GM12878 (cell line): ENCODE results near the gene GAD2. TPM values are rescaled to one million over a fixed set of nuclear protein-coding genes. Genes with fewer than 3 reads are reported as not detected.

Experiments
- ATAC-seq: fragments of 200-7000 bp; cut with Tn5 transposase; 3 replicates; pipeline ENCODE4 v1.9.1; 2020; ENCODE audit warnings: mild to moderate bottlenecking, moderate library complexity
- BruUV-seq: library from RNA; stranded (reverse); fragments of 400-500 nt; replicated peaks from 2 replicates; lab custom pipeline; 2021; lab: Mats Ljungman, UMichigan
- CTCF ChIA-PET: fragments of 300-600 bp; sonication (Branson Sonifier 250); formaldehyde crosslinking; extraction: SDS; loops from one replicate; lab custom pipeline; 2021; ENCODE audit warnings: inconsistent platforms; lab: Yijun Ruan, JAX
- POLR2A ChIA-PET: fragments of 350-600 bp; formaldehyde crosslinking; extraction: SDS; loops from one replicate; lab custom pipeline; 2021; ENCODE audit warnings: inconsistent platforms; lab: Charles Lee
- RAD21 ChIA-PET: fragments of 300-600 bp; sonication (Branson Sonifier 250); formaldehyde crosslinking; loops from one replicate; lab custom pipeline; 2023; ENCODE audit warnings: antibody characterized with exemption; ENCODE audit not compliant: unreplicated experiment; lab: Charles Lee
- SMC1A ChIA-PET: fragments of 300-600 bp; sonication (Branson Sonifier 250); formaldehyde crosslinking; loops from one replicate; lab custom pipeline; 2023; ENCODE audit not compliant: unreplicated experiment, uncharacterized antibody; lab: Charles Lee
- DNase-seq: peaks from one replicate; pipeline ENCODE4 v3.0.0-alpha.2; 2011; ENCODE audit warnings: low read depth, low spot score
- FAIRE-seq: peaks from 3 replicates; lab custom pipeline; 2011; peaks lifted over from hg19 to GRCh38; lab: Jason Lieb, UNC
- H2AFZ ChIP-seq: 2 replicates; pipeline ENCODE4 v1.6.0; 2011; ENCODE audit warnings: low read depth, low read length, control low read depth; ENCODE audit not compliant: control insufficient read depth
- H3K27ac ChIP-seq: 2 replicates; pipeline ENCODE4 v1.5.1; 2011; ENCODE audit warnings: control low read depth; ENCODE audit not compliant: control insufficient read depth, insufficient read depth
- H3K27me3 ChIP-seq, 2 experiments: replicated peaks in 1 of 2; 2 replicates each; pipeline versions ENCODE4 v1.6.0 to v1.6.1; 2011; ENCODE audit warnings: low read length in 1 of 2; ENCODE audit not compliant: control insufficient read depth in 2 of 2, insufficient read depth in 2 of 2
- H3K36me3 ChIP-seq, 2 experiments: 2 replicates each; pipeline ENCODE4 v1.5.1; 2011; ENCODE audit warnings: low read length in 1 of 2; ENCODE audit not compliant: control insufficient read depth in 2 of 2, insufficient read depth in 2 of 2
- H3K4me1 ChIP-seq: 2 replicates; pipeline ENCODE4 v1.6.1; 2011; ENCODE audit warnings: mild to moderate bottlenecking, low read length, moderate library complexity, mixed read lengths; ENCODE audit not compliant: control insufficient read depth, insufficient read depth
- H3K4me2 ChIP-seq: 2 replicates; pipeline ENCODE4 v1.6.0; 2011; ENCODE audit warnings: control low read depth; ENCODE audit not compliant: control insufficient read depth, insufficient read depth
- H3K4me3 ChIP-seq: fragments of 200-600 bp; sonication (generic); 2 replicates; pipeline ENCODE4 v1.5.1; 2016
- H3K79me2 ChIP-seq: 2 replicates; pipeline ENCODE4 v1.6.0; 2011; ENCODE audit warnings: low read length; ENCODE audit not compliant: control insufficient read depth, insufficient read depth
- H3K9ac ChIP-seq: 2 replicates; pipeline ENCODE4 v1.8.0; 2011; ENCODE audit warnings: low read length, control low read depth, mixed read lengths; ENCODE audit not compliant: control insufficient read depth, insufficient read depth
- H3K9me3 ChIP-seq: replicated peaks from 3 replicates; pipeline ENCODE4 v1.5.1; 2011; ENCODE audit warnings: mild to moderate bottlenecking, low read length; ENCODE audit not compliant: control insufficient read depth, insufficient read depth
- H4K20me1 ChIP-seq: 2 replicates; pipeline ENCODE4 v1.6.0; 2011; ENCODE audit not compliant: control insufficient read depth, insufficient read depth
- BCLAF1 ChIP-seq: fragments of 450-650 bp; IDR thresholded peaks from 2 replicates; pipeline ENCODE4 v1.6.1; 2017; ENCODE audit warnings: antibody characterized with exemption, mild to moderate bottlenecking, moderate library complexity
- CHD4 ChIP-seq: fragments of 200-600 bp; sonication (generic); IDR thresholded peaks from 2 replicates; pipeline ENCODE4 v1.6.1; 2016; ENCODE audit warnings: mild to moderate bottlenecking
- EGR1 ChIP-seq, 2 experiments: IDR thresholded peaks; 1 replicate in 1 of 2; 2 replicates in 1 of 2; pipeline ENCODE4 v1.6.1; 2011 to 2012; ENCODE audit warnings: low read depth in 2 of 2, low read length in 2 of 2, borderline replicate concordance in 1 of 2, mild to moderate bottlenecking in 1 of 2, moderate library complexity in 1 of 2
- MAX ChIP-seq: IDR thresholded peaks from 2 replicates; pipeline ENCODE4 v1.6.1; 2012; ENCODE audit warnings: low read depth, low read length, improper control_type of control experiment
- MEF2B ChIP-seq: fragments of 450-650 bp; IDR thresholded peaks from 2 replicates; pipeline ENCODE4 v1.6.1; 2018; ENCODE audit warnings: mild to moderate bottlenecking, moderate library complexity; ENCODE audit not compliant: partially characterized antibody, poor library complexity, severe bottlenecking
- MYC ChIP-seq: IDR thresholded peaks from 2 replicates; pipeline ENCODE4 v1.6.1; 2011; ENCODE audit warnings: mild to moderate bottlenecking, low read length, moderate library complexity, inconsistent platforms; ENCODE audit not compliant: insufficient read depth, insufficient replicate concordance, insufficient read length, severe bottlenecking
- RB1 ChIP-seq: fragments of 450-650 bp; formaldehyde crosslinking; IDR thresholded peaks from 2 replicates; pipeline ENCODE4 v1.6.1; 2017; ENCODE audit warnings: mild to moderate bottlenecking, borderline replicate concordance
- RELA ChIP-seq: fragments of 450-650 bp; IDR thresholded peaks from 2 replicates; pipeline ENCODE4 v1.8.0; 2014; ENCODE audit warnings: borderline replicate concordance; ENCODE audit not compliant: partially characterized antibody
- SMARCA5 ChIP-seq: fragments of 450-650 bp; IDR thresholded peaks from 2 replicates; pipeline ENCODE4 v1.6.1; 2017; ENCODE audit warnings: mild to moderate bottlenecking
- WGBS: methylation state at CpG from one replicate; pipeline ENCODE4 v1.1.6; 2016; ENCODE audit warnings: low lambda C conversion rate; ENCODE audit not compliant: insufficient replicate concordance, insufficient coverage; ENCODE audit errors: missing lambda C conversion rate; 5-methylcytosine and 5-hydroxymethylcytosine counted together
- in situ Hi-C: fragments of 300-500 bp; cut with MboI; formaldehyde crosslinking; loops from 9 replicates; pipeline ENCODE4 v1.14.3; 2018; ENCODE audit warnings: mixed read lengths
- intact Hi-C: fragments of 100-400 bp; cut with micrococcal nuclease; formaldehyde crosslinking; loops from one replicate; pipeline ENCODE4 v1.14.2; 2022; ENCODE audit not compliant: unreplicated experiment
- polyA plus RNA-seq, 11 experiments: library from polyadenylated mRNA; depleted of rRNA in 4 of 11; unstranded in 6 of 11; stranded (reverse) in 5 of 11; fragments of >200 nt; fragmentation: Nextera tagmentation in 4 of 11; fragmentation: Illumina TruSeq in 1 of 11; extraction: Ambion mirVana in 4 of 11; extraction: Trizol in 1 of 11; gene quantifications; 1 replicate in 1 of 11; 2 replicates in 10 of 11; pipeline versions ENCODE4 v1.2.1 to v1.2.3, GENCODE V29; 2011 to 2016; ENCODE audit warnings: inconsistent platforms in 2 of 11, missing spikeins in 2 of 11, low read depth in 1 of 11
- total RNA-seq, 4 experiments: library from RNA; depleted of rRNA in 3 of 4; stranded (reverse); fragments of >200 nt in 3 of 4; fragmentation: Illumina TruSeq in 1 of 4; extraction: Trizol in 1 of 4; gene quantifications; 2 replicates each; pipeline versions ENCODE4 v1.2.1 to v1.2.3, GENCODE V29; 2013 to 2021
- TF ChIP-seq, protein P1 (sequence below): IDR thresholded peaks from 2 replicates; pipeline ENCODE4 v1.6.1; 2011; ENCODE audit warnings: low read depth, low read length, improper control_type of control experiment, borderline replicate concordance
- TF ChIP-seq, protein P2 (sequence below): IDR thresholded peaks from 2 replicates; pipeline ENCODE4 v1.6.1; 2011; ENCODE audit warnings: mild to moderate bottlenecking, low read depth, low read length, moderate library complexity; ENCODE audit not compliant: insufficient replicate concordance
- TF ChIP-seq, protein P3 (sequence below): fragments of 450-650 bp; IDR thresholded peaks from 2 replicates; pipeline ENCODE4 v1.6.1; 2017; ENCODE audit warnings: borderline replicate concordance
- TF ChIP-seq, protein P4 (sequence below): fragments of 450-650 bp; IDR thresholded peaks from 2 replicates; pipeline ENCODE4 v1.6.1; 2018; ENCODE audit warnings: borderline replicate concordance, mild to moderate bottlenecking; ENCODE audit not compliant: partially characterized antibody

GAD2 gene
- total and polyA plus RNA-seq, 10 of the 15 experiments (the other 5 are each of a cell fraction or from before 2014, with no cell fraction given), result not detected

DNA sequence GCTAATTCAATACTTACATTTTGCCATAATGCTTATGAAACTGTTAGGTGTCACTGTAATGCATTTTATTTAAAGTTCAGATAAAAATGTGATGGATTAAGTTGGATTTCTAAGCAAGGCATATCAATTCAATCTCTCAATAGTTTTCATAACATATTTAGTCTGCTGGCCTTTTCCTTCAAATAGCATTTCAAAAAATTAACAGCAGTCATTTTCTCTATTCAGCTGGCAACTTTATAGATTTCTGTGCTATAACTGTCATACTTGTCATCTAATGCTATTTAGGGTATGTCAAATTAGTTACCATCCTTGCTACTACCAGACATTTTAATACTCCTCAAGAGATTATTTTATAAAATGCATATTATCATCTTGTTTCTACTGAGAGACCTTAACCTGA is 4.3 kb downstream of the GAD2 start (continued):
- no peak for TF ChIP-seq BCLAF1

- H4K20me1 ChIP-seq, result no peaks in the 10 kb centered on the region
- SMC1A ChIA-PET, result no interaction called here
- H3K79me2 ChIP-seq, result no peaks in the 10 kb centered on the region
- H3K27ac ChIP-seq, result no peak overlapping the region
- FAIRE-seq (no peak), ATAC-seq (no peak), DNase-seq (no peak)
- no peak overlapping the region for H3K4me3 ChIP-seq
- POLR2A ChIA-PET, result no interaction called here
- H3K9me3 ChIP-seq, result no peaks in the 10 kb centered on the region
- CTCF ChIA-PET, result no interaction called here
- no peaks in the 10 kb centered on the region for H3K4me1 ChIP-seq
- BruUV-seq, result no TSS peak
- no peak overlapping the region for H3K4me2 ChIP-seq
- RAD21 ChIA-PET, result no interaction called here
- in situ Hi-C loops (no loop called here), intact Hi-C loops (no loop called here)
- H3K36me3 ChIP-seq, result no peaks in the 10 kb centered on the region
- peaks cover 3 to 26% of the 10 kb centered on the region in 2 experiments for H3K27me3 ChIP-seq
- no peak overlapping the region for H3K9ac ChIP-seq
- WGBS, result 31% methylated on average over 9 of the region's 9 CpGs
- no peak overlapping the region for H2AFZ ChIP-seq
- TF ChIP-seq, protein P1, sequence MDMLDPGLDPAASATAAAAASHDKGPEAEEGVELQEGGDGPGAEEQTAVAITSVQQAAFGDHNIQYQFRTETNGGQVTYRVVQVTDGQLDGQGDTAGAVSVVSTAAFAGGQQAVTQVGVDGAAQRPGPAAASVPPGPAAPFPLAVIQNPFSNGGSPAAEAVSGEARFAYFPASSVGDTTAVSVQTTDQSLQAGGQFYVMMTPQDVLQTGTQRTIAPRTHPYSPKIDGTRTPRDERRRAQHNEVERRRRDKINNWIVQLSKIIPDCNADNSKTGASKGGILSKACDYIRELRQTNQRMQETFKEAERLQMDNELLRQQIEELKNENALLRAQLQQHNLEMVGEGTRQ, result no peak
- TF ChIP-seq MAX, result no peak
- TF ChIP-seq SMARCA5, result no peak
- TF ChIP-seq, protein P2, sequence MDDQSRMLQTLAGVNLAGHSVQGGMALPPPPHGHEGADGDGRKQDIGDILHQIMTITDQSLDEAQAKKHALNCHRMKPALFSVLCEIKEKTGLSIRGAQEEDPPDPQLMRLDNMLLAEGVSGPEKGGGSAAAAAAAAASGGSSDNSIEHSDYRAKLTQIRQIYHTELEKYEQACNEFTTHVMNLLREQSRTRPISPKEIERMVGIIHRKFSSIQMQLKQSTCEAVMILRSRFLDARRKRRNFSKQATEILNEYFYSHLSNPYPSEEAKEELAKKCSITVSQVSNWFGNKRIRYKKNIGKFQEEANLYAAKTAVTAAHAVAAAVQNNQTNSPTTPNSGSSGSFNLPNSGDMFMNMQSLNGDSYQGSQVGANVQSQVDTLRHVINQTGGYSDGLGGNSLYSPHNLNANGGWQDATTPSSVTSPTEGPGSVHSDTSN, result no peak
- TF ChIP-seq MEF2B, result no peak
- TF ChIP-seq RELA, result no peak
- TF ChIP-seq CHD4, result no peak
- no peak for TF ChIP-seq MYC
- no peak for TF ChIP-seq EGR1 (IDR thresholded peaks at IDR 0.05; ENCODE audit: borderline replicate concordance in 1 of 2, low read depth in 2 of 2, low read length in 2 of 2)
- TF ChIP-seq RB1, result no peak
- TF ChIP-seq, protein P3, sequence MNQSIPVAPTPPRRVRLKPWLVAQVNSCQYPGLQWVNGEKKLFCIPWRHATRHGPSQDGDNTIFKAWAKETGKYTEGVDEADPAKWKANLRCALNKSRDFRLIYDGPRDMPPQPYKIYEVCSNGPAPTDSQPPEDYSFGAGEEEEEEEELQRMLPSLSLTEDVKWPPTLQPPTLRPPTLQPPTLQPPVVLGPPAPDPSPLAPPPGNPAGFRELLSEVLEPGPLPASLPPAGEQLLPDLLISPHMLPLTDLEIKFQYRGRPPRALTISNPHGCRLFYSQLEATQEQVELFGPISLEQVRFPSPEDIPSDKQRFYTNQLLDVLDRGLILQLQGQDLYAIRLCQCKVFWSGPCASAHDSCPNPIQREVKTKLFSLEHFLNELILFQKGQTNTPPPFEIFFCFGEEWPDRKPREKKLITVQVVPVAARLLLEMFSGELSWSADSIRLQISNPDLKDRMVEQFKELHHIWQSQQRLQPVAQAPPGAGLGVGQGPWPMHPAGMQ, result no peak
- TF ChIP-seq, protein P4, sequence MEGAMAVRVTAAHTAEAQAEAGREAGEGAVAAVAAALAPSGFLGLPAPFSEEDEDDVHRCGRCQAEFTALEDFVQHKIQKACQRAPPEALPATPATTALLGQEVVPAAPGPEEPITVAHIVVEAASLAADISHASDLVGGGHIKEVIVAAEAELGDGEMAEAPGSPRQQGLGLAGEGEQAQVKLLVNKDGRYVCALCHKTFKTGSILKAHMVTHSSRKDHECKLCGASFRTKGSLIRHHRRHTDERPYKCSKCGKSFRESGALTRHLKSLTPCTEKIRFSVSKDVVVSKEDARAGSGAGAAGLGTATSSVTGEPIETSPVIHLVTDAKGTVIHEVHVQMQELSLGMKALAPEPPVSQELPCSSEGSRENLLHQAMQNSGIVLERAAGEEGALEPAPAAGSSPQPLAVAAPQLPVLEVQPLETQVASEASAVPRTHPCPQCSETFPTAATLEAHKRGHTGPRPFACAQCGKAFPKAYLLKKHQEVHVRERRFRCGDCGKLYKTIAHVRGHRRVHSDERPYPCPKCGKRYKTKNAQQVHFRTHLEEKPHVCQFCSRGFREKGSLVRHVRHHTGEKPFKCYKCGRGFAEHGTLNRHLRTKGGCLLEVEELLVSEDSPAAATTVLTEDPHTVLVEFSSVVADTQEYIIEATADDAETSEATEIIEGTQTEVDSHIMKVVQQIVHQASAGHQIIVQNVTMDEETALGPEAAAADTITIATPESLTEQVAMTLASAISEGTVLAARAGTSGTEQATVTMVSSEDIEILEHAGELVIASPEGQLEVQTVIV, result no peak
Observed at GRCh38 chr10:26221541-26221940, 5.0 kb downstream of the GAD2 start.
